Head of caudate nucleus (tissue), 42 donors: ENCODE data around the gene GREB1.
"Not testable (repeated sequence)": the region's sequence is repeated elsewhere in the genome, so short reads cannot be mapped to it uniquely, and the experiment has no call there.

ENCODE experiments used
- DNase-seq, 42 donors: peaks; one replicate each; pipeline versions ENCODE4 v3.0.0 to v3.0.0-alpha.2; 2020 to 2021; ENCODE audit warnings: mixed read lengths in 7 of 42
- intact Hi-C: fragments of 100-400 bp; cut with DNase I; formaldehyde crosslinking; loops from one replicate; pipeline ENCODE4 v1.15.0; 2022

GREB1 gene

DNA sequence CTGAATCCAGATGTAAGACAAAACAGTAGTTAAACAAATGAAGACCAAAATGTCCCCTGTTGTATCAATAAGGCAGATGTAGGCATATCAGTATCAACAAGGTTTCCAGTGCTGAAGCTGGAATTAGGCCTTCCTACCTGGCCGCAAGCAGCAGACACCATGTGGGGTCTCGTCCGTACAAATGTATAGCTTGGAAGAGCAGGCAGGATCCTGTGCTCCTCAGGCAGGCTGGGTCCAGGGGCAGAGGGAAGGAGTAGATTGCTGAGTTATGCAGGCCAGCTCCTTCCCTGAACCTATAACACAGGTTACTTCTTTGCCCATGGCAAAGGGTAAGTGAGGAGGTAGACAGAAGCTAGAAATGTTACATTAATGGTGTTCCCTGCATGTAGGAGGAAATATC is 112.7 kb downstream of the GREB1 start:
- no peak for DNase-seq
- intact Hi-C loops = no loop called here

DNA sequence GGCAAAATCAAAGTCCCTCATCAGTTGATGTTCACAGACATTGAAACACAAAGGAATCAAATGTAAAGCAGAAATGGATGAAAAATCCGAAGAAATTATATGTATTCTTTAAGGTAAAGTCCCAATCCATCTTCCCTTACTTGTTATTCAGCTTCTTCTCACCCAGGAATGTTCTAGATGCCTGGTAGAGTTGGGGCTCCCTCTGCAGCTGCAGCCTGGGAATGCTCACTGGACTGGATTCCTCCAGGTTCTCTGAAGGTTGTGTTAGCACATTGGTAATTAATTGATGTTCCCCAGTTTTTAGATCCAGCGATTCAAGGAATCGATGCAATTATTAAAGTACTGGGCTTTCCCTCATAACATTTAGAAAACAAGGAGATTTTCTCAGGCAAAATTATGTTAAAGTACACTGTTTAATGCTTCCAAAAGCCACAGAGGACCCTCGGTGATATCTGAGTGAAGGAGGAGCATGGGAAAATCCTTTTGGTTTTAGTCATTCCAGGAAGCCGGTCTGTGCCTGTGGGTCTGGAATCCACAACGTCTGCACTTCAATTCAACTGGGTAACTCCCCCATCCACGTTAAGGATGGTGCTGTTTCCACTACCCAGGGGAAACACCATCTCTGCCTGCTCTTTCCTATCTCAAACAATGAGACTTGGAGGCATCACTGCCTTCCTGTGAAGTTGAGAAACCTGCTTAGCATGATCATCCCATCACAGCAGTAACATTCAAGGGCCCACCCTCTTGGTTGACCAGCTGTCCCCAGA is 114.2 kb downstream of the GREB1 start:
- peak in 13 of 42 donors; percentile 15 to 56 (median 34) for DNase-seq
- intact Hi-C loops = no loop called here

DNA sequence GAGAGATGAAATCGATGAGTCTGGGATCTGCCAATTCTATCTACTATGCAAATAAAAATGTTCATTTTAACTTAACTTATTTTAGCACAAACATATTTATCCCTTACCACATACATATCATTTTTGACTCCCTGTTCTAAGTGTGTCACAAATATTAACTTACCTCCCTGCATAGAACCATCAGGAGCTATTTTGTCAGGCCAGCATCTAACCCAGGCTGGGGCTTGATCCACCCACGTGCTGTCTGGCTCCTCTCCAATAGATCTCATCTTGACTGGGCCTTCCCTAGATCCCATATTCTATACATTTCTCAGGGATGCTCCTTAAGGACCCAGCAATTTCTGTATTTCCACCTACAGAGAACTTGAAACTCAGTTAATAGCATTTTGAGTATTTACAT is 115.2 kb downstream of the GREB1 start:
- intact Hi-C loops = no loop called here
- no peak for DNase-seq

DNA sequence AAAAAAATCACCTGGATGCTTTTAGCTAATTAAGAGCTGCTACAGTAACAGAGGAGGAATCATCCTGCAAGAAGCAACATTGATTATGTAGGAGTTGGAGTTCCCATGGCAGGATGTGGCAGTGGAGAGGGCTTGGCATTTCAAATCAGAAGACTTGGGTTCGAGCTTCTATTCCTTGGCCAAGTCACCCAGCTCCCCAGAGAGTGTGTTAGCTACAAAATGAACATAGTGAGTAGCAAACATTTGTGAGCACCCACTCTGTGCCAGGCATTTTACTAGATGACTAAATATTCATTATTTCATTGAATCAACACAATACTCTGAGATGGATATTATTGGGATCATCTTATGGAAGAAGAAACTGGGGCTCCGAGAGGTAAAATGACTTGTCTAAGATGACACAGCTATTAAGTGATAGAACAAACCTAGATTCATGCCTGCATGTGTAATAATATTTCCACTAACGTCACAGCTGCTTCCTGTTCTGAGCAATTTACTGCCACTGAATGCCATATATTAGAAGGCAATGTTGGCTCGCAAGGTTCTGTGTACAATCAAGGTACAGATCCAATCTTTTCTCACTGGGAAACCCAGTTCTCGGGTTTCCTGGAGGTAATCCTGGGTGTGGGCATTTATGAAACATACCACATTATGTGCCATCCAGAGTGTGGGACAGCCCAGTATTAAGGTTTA is 118.2 kb downstream of the GREB1 start:
- intact Hi-C loops = no loop called here
- no peak for DNase-seq

DNA sequence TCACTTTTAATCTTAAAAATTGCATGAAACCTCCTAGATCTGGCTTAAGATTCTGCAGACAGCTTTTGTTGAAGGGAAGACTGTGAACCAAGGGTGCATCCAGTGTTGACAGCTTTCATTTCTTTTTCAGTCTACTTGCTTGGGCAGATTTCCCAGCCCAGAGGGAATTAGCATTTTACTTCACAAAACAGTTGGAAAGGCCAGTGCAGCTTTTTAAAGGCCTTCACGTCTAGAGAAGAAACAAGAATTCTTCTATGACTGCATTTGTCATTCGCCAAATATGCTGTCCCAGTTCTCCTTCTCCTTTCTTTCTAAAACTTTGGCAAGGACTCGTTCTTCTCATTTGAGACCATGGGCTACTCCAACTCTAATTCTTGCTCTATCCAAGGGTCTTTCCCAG is 118.7 kb downstream of the GREB1 start:
- peak in 12 of 42 donors; percentile 11 to 70 (median 47) for DNase-seq
- intact Hi-C loops = no loop called here

DNA sequence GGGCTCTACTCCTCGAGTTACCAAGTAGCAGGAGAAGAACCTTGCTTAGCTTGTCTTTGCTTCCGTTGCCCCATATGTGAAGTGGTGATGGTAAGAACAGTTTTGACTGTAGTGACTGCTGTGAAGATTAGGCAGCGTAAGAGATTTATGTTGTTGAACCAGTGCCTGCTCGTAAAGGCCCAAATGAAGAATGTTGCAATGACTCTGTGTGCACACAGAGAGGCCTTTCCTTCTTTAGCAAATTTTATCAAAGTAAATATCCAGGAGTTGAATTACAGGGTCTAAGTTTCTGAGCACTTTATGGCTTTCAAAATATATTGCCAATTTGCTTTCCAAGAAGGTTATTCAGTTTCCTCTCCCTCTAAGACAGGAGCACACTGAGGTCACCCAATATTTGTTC is 121.7 kb downstream of the GREB1 start:
- no peak for DNase-seq

DNA sequence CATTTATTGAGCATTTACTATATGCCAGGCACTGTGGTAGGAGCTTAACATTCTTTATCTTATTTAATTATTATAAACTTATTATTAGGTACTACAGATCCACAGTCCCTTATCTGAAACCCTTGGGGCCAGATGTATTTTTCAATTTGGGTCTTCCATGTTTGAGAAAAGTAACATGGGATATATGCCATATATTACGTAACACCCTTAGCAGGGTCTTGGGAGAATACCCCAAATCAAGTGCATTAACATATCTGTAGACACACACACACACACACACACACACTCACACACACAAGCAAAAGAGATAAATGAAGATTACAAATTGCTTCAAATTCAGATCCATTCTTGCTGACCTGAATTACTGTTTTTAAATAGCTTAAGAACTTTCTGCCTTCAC is 122.4 kb downstream of the GREB1 start:
- DNase-seq = no peak
- intact Hi-C loops = no loop called here

More for the DNA sequence above, 121.7 kb downstream of the GREB1 start:
- intact Hi-C loops = no loop called here

DNA sequence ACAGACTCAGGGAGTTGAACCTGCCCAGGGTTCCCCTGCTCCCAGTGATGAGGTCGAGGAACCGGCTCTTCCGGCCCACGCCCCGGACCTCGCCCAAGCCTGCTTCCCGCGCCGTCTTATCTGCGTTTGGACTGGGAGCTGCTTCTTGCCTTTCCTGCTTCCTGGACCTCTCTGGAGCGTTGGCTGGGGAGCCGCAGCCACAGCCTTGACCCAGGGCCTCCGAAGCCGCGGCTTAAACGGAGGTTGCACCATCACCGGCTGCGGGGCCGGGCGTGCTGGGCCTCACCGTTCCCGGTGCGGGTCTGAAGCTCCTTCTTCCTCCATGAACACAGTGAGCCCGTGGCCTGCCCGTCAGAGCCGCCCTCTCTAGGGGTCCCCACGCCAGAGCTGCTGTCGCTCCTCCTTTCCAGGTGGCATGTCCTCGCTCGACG is 122.8 kb downstream of the GREB1 start:
- intact Hi-C loops = no loop called here
- DNase-seq = peak in 1 of 42 donors; percentile 32

DNA sequence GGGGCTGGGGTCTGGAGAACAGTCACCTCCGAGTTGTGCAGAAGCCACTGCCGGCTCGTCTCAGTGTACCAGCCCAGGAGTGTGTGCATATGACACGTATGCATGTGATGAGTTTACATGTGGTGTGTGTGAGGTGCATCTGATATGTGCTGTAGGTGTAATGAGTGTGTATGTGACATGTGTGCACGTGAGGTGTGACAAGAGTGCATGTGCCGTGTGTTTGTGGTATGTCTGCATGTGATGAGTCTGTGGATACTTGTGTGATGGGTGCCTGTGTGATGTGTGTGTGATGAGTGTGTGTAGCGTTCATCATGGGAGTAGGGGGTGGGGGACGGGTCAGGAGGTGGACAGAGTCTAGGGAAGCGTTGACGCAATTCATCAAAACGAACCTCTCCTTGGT is 123.3 kb downstream of the GREB1 start:
- intact Hi-C loops = no loop called here
- no peak for DNase-seq

DNA sequence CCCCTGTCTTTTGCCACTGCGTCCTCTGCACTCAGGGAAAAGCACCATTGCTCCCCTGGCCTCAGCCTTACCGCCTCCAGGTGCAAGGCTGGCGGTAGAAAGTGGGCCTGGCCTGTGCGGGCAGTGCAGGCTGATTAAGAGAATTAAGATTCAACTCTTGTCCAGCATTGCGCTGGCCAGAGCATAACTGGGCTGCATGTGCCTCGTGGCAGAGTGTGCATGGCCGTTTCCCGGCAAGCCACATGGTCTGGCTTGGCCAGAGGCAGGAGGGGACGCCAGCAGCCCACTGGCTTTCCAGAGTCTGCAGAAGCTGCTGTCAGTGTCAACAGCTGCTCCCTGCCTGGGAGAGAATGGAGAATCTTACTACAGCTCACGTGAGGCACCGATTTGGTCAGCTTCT is 123.8 kb downstream of the GREB1 start:
- intact Hi-C loops = no loop called here
- DNase-seq = peak in 26 of 42 donors; percentile 25 to 73 (median 46)

DNA sequence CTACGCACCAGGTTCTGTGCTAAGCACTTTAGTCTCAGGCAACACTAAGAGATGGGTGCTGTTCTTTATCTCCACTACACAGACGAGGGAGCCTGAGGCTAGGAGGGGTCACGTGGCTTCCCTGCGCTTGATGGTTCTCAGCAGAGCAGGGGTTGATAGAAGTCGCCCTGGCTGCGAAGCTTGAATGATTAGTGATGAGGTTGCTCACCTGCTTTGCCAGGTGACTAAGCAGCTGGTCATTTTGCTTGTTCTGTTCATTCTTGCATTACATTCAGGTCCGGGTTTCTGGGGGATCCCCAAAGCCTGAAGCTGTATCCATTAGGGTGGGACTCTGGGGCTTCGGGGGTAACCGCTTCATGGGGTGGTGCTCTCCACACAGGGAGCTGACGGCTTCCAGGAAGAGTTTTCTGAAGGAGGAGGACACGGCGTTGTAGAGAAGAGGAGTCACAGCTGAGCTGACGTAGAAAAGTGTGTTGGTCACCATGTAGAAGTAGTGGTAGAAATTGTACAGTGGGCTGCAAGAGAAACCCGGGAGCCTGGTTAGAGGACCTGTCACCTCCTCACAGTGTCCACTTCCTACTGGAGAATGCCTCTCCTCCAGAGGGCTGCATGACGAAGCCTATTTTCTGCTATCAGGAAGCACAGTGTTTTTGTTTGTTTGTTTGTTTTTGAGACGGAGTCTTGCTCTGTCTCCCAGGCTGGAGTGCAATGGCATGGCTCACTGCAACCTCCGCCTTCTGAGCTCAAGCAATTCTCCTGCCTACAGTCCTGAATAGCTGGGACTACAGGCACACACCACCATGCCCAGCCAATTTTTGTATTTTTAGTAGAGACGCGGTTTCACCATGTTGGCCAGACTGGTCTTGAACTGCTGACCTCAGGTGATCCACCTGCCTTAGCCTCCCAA is 124.6 kb downstream of the GREB1 start:
- DNase-seq = peak in 1 of 42 donors; percentile 16
- intact Hi-C loops = no loop called here

DNA sequence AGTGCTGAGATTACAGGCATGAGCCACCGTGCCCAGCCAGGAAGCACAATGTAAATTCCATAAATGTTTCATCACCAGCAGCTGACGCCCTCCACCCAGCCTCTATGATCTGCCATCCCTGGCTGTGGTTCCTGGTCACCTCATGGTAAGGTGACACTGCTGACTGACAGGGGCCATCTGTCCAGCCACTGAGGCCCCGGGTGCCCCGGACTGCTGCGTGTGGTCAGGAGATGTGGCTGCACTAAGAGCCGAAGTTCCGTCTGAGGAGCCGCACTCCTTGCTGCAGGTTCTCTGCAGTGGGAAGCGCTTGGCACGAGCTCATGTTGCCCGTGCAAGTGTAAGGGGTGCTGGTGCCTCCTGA is 125.2 kb downstream of the GREB1 start:
- peak in 1 of 42 donors; percentile 31 for DNase-seq
- intact Hi-C loops = no loop called here

DNA sequence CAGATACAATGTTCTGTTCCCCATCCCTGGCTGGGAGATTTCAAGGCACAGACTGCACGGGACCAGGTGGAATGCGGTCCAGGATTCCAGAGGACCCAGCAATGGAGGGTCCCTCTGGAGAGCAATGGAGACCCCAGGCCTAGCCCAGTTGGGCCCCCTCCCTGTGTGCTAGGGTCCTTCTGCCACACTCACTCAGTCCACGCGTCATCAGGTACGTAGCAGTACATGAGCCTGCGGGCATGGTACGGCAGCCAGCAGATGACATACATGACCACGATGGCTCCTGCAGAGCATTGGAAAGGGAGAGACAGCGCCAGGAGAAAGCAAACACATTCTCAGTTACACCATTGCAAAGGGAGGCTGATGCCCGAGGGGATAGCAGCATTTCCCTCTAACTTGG is 126.0 kb downstream of the GREB1 start:
- intact Hi-C loops = no loop called here
- DNase-seq = peak in 1 of 42 donors; percentile 28

DNA sequence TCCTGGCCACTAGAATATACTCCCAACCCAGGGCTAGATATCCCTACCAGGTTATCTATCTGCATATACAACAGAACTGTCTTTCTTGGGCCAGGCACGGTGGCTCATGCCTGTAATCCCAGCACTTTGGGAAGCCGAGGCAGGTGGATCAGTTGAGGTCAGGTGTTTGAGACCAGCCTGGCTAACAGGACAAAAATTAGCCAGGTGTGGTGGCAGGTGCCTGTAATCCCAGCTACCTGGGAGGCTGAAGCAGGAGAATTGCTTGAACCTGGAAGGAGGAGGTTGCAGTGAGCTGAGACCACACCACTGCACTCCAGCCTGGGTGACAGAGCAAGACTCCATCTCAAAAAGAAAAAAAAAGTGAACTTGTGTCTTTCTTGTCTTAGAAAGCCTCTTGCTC is 126.6 kb downstream of the GREB1 start:
- intact Hi-C loops, DNase-seq: not testable (repeated sequence)

DNA sequence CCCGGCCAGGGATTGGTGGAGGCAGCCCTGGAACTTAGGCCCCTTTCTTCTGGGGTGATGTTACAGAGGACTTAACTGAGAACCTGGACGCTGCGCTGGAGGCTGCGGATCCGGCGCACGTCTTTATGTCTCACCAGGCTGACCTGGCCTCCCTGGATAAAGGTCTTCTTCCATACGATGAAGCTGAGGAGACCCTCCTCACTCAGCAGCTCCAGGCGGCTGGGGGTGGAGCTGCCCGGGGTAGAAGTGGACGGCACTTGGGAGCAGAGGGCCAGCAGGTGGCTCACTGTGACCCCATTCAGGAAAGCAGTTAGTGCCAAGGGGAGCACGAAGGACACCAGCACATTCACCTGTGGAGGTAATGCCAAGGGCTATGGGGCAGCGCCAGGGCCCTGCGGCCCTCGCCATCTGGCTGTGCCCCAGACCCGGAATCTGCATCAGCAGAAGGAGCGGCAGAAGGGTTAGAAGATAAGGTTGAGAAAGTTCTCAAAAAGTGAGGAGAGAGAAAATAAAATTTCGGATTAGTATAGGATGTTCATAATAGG is 128.1 kb downstream of the GREB1 start:
- DNase-seq = peak in 1 of 42 donors; percentile 12
- intact Hi-C loops = no loop called here

DNA sequence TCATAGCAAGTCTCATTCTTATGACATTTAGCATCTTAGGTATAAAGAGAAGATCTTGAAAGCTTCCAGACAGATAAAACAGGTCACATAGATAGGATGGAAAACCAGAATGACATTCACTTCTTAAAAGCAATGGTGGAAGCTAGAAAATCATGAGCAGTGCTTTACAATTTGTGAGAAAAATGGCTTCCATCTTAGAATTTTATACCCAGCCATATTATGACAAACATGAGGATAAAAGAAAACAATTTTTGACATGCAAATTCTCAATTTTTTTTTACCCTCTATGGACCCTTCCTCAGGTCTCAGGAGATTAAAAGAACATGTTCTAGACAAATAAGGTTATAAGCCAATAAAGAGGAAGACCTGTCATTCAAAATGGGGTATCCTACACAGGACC is 129.0 kb downstream of the GREB1 start:
- intact Hi-C loops = no loop called here
- no peak for DNase-seq

DNA sequence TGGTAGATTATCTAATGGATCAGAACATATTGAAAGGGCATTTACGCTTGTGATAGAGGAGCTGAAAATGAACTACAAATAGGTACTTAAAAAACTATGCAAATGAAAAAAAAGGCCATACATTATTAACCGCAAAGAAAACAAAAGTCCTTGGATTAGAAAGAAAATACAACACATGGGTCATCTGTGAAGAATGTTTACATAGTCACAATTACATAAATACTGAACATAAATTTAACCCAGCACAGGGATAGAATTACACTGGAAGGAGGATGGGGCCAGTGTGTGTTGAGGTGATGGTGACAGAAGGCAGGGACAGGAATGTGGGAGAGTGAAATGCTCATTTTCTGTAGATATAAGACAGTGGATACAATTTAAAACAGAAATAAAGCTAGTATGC is 129.6 kb downstream of the GREB1 start:
- intact Hi-C loops = no loop called here
- no peak for DNase-seq

DNA sequence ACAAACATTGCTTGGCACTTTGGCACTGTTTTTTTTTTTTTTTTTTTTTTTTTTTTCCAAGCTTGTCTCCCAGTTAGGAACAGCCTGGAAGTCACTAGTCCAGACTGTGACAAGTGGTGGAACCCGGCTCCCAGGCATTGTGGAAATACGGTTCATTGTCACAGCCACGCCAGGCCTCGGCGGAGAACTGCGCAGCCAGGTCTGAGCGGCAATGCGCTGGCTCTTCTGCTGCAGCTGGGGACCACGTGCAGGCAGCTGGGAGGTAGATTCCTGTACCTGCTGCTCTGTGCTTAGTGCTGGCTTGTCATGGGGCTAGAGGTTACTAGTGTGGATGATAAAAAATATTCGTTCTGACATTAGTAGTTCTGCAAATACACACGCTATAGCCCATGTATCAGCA is 131.2 kb downstream of the GREB1 start:
- no peak for DNase-seq
- intact Hi-C loops = no loop called here
